ENCODE results near the gene OPTN.

The OPTN gene

DNA sequence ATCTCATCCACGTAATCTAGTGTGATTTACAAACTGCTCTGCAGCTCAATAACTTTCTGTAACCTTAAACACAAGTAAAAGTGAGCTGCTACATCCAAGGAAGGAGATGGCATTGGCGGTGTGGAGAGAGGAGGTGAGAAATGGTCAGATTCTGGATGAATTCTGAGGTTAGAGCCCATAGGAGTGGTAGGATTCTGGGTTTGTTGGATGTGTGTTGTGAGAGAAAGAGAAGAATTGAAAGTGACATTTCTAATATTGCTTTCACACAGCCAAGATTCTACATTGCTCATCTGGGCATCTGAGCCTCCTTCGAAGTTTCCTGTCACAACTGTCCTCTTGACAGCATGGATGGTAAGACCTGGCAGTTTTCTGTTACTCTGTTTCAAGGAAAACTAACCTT is 63.9 kb downstream of the OPTN start:
- DNase-seq = no peak
- H3K27me3 ChIP-seq = no peaks in the 10 kb centered on the region
- intact Hi-C loops (cut with DNase I; ENCODE audit: low total_unique reads) = loop anchor here (5.0 kb wide), 1 partner anchor 138 kb away; the partner anchor contains the start of gene PHYH
- TF ChIP-seq, protein P1, sequence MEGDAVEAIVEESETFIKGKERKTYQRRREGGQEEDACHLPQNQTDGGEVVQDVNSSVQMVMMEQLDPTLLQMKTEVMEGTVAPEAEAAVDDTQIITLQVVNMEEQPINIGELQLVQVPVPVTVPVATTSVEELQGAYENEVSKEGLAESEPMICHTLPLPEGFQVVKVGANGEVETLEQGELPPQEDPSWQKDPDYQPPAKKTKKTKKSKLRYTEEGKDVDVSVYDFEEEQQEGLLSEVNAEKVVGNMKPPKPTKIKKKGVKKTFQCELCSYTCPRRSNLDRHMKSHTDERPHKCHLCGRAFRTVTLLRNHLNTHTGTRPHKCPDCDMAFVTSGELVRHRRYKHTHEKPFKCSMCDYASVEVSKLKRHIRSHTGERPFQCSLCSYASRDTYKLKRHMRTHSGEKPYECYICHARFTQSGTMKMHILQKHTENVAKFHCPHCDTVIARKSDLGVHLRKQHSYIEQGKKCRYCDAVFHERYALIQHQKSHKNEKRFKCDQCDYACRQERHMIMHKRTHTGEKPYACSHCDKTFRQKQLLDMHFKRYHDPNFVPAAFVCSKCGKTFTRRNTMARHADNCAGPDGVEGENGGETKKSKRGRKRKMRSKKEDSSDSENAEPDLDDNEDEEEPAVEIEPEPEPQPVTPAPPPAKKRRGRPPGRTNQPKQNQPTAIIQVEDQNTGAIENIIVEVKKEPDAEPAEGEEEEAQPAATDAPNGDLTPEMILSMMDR (IDR thresholded peaks at IDR 0.05) = no peak
- no peaks in the 10 kb centered on the region for H3K36me3 ChIP-seq
- H3K9me3 ChIP-seq = no peaks in the 10 kb centered on the region
- no peak overlapping the region for H3K4me3 ChIP-seq
- no peak overlapping the region for H3K27ac ChIP-seq
- peaks cover 4 to 15% (median 8%) of the 10 kb centered on the region in 4 donors for H3K4me1 ChIP-seq

- TF ChIP-seq, protein P1 (IDR thresholded peaks at IDR 0.05) = no peak
- Histone ChIP-seq H3K9me3 (no peaks in the 10 kb centered on the region), H3K36me3 (no peaks in the 10 kb centered on the region), H3K27me3 (no peaks in the 10 kb centered on the region), H3K4me3 (no peak overlapping the region), H3K27ac (no peak overlapping the region), H3K4me1 (peaks cover 4 to 15% (median 8%) of the 10 kb centered on the region in 4 donors)
- no peak for DNase-seq
- intact Hi-C loops (cut with DNase I; ENCODE audit: low total_unique reads) = no loop called here
These were observed 65.2 kb downstream of the OPTN start for GRCh38 chr10:13165177-13165576.

DNA sequence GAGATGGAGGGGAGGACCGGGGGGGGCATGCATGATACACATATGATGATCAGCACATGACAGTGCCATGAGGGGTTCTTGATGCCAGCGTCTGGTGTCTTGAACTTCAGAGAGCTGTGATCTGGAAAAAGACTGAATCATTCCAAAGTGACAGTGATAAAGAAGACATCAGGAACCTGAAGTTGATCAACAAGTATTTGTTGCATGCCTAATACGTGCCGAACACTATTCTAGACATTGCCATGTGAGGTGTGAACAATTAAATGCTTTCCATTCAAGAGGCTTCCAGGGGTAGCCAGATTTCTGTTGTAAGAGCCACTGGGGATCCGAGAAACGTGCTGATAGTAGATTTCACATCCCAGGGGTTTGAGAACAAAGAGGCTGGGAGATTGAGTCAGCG is 67.6 kb downstream of the OPTN start:
- intact Hi-C loops (cut with DNase I; ENCODE audit: low total_unique reads) = no loop called here
- no peak for DNase-seq

GRCh38 chr10:13168781-13169180 is 68.8 kb downstream of the OPTN start:
- intact Hi-C loops (cut with DNase I; ENCODE audit: low total_unique reads) = no loop called here

More for the DNA sequence above, 67.6 kb downstream of the OPTN start:
- Histone ChIP-seq H3K4me3 (no peak overlapping the region), H3K27ac (no peak overlapping the region), H3K9me3 (no peaks in the 10 kb centered on the region), H3K27me3 (no peaks in the 10 kb centered on the region), H3K4me1 (no peaks in the 10 kb centered on the region), H3K36me3 (no peaks in the 10 kb centered on the region)
- TF ChIP-seq, protein P1 (IDR thresholded peaks at IDR 0.05) = no peak

GRCh38 chr10:13173616-13174015 is 73.7 kb downstream of the OPTN start:
- no peak for DNase-seq
- intact Hi-C loops (cut with DNase I; ENCODE audit: low total_unique reads) = no loop called here
- Histone ChIP-seq H3K4me1 (no peaks in the 10 kb centered on the region), H3K36me3 (no peaks in the 10 kb centered on the region), H3K9me3 (no peaks in the 10 kb centered on the region), H3K27me3 (no peaks in the 10 kb centered on the region), H3K4me3 (no peak overlapping the region), H3K27ac (no peak overlapping the region)
- TF ChIP-seq, protein P1 (IDR thresholded peaks at IDR 0.05) = no peak

More at GRCh38 chr10:13168781-13169180, 68.8 kb downstream of the OPTN start:
- no peaks in the 10 kb centered on the region for H3K36me3 ChIP-seq
- H3K27ac ChIP-seq = no peak overlapping the region
- H3K4me1 ChIP-seq = no peaks in the 10 kb centered on the region
- H3K27me3 ChIP-seq = no peaks in the 10 kb centered on the region
- TF ChIP-seq, protein P1 (IDR thresholded peaks at IDR 0.05) = no peak
- H3K9me3 ChIP-seq = no peaks in the 10 kb centered on the region
- no peak for DNase-seq
- no peak overlapping the region for H3K4me3 ChIP-seq

DNA sequence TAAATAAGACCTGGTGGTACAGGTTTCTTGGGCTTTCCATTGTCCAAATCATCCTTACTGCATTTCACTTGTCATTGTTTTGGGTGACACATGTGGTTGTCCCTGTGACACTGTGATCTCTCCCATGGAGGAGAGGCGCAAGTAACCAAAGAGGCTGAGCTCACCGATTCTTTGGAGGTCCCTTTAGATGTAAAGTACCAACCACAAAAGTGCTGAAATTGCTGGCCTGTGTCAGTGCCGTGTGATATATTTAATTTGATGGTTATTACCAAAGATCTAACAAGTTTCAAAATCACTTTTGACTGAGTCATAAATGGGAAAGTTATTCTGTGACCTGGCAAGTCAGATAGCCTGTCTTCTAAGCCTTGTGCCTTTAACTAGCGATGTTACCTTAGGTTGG is 80.8 kb downstream of the OPTN start:
- Histone ChIP-seq H3K36me3 (no peaks in the 10 kb centered on the region), H3K4me1 (no peaks in the 10 kb centered on the region), H3K27ac (no peak overlapping the region), H3K9me3 (no peaks in the 10 kb centered on the region), H3K4me3 (no peak overlapping the region), H3K27me3 (no peaks in the 10 kb centered on the region)
- TF ChIP-seq, protein P1 (IDR thresholded peaks at IDR 0.05) = no peak
- no peak for DNase-seq
- intact Hi-C loops (cut with DNase I; ENCODE audit: low total_unique reads) = no loop called here
